HepG2 (cell line): Measurements from ENCODE around the gene NKAIN2. TPM values are rescaled to one million over a fixed set of nuclear protein-coding genes. Genes with fewer than 3 reads are reported as not detected.

Experiments
- ATAC-seq: fragments of 200-7000 bp; cut with Tn5 transposase; 3 replicates; pipeline ENCODE4 v1.9.1; 2020; ENCODE audit warnings: mild to moderate bottlenecking, moderate library complexity
- BruUV-seq: library from RNA; stranded (reverse); fragments of 400-500 nt; replicated peaks from 2 replicates; lab custom pipeline; 2021; lab: Mats Ljungman, UMichigan
- CTCF ChIA-PET: fragments of 300-600 bp; formaldehyde crosslinking; extraction: SDS; loops from one replicate; lab custom pipeline; 2021; ENCODE audit warnings: low total read pairs, inconsistent platforms, low intra/inter-chr PET ratio; lab: Yijun Ruan, JAX
- POLR2A ChIA-PET: fragments of 350-600 bp; sonication (Branson Sonifier 250); formaldehyde crosslinking; loops from one replicate; lab custom pipeline; 2020; ENCODE audit warnings: antibody characterized with exemption, inconsistent platforms; lab: Yijun Ruan, JAX
- DNase-seq: peaks from one replicate; pipeline ENCODE4 v3.0.0-alpha.2; 2015; ENCODE audit warnings: low spot score
- FAIRE-seq: peaks from 3 replicates; lab custom pipeline; 2011; peaks lifted over from hg19 to GRCh38; lab: Jason Lieb, UNC
- H2AFZ ChIP-seq: one replicate; pipeline ENCODE4 v1.6.1; 2011; ENCODE audit warnings: low read length, inconsistent platforms
- H3K27ac ChIP-seq: fragments of 300-600 bp; 3 replicates; pipeline ENCODE4 v1.8.0; 2011; ENCODE audit warnings: mixed run types, mild to moderate bottlenecking, mixed read lengths, low read length, inconsistent platforms; ENCODE audit not compliant: insufficient read depth; ENCODE audit errors: extremely low read length
- H3K27me3 ChIP-seq, 2 experiments: fragments of 200-600 bp in 1 of 2; 2 replicates in 1 of 2; 3 replicates in 1 of 2; pipeline versions ENCODE4 v1.6.0 to v1.8.0; 2011; ENCODE audit warnings: low read length in 2 of 2, mild to moderate bottlenecking in 2 of 2, moderate library complexity in 2 of 2, inconsistent platforms in 1 of 2; ENCODE audit not compliant: insufficient read depth in 2 of 2, control insufficient read depth in 1 of 2
- H3K36me3 ChIP-seq, 2 experiments: fragments of 200-600 bp in 1 of 2; replicated peaks in 1 of 2; 2 replicates in 1 of 2; 3 replicates in 1 of 2; pipeline versions ENCODE4 v1.5.1 to v1.8.0; 2011; ENCODE audit warnings: low read length in 2 of 2, inconsistent platforms in 1 of 2; ENCODE audit not compliant: insufficient read depth in 2 of 2, control insufficient read depth in 1 of 2
- H3K4me1 ChIP-seq: 2 replicates; pipeline ENCODE4 v1.5.1; 2012; ENCODE audit warnings: low read length, inconsistent platforms; ENCODE audit not compliant: insufficient read depth
- H3K4me2 ChIP-seq: 2 replicates; pipeline ENCODE4 v1.6.0; 2011; ENCODE audit warnings: low read depth, low read length, inconsistent platforms
- H3K4me3 ChIP-seq, 3 experiments: fragments of 200-600 bp in 1 of 3; sonication (generic), shearing (Covaris generic) in 1 of 3; replicated peaks in 1 of 3; 2 replicates each; pipeline ENCODE4 v1.5.1; 2011 to 2016; ENCODE audit warnings: low read length in 3 of 3, inconsistent platforms in 2 of 3, low read depth in 2 of 3, mild to moderate bottlenecking in 2 of 3, control low read depth in 1 of 3, mixed read lengths in 1 of 3; ENCODE audit not compliant: insufficient read depth in 1 of 3
- H3K79me2 ChIP-seq: one replicate; pipeline ENCODE4 v1.6.1; 2011; ENCODE audit warnings: low read length, inconsistent platforms; ENCODE audit not compliant: insufficient read depth
- H3K9ac ChIP-seq: 2 replicates; pipeline ENCODE4 v1.6.0; 2011; ENCODE audit warnings: mild to moderate bottlenecking, low read depth, low read length, inconsistent platforms; ENCODE audit not compliant: insufficient read depth
- H3K9me3 ChIP-seq: 2 replicates; pipeline ENCODE4 v1.5.1; 2012; ENCODE audit warnings: mild to moderate bottlenecking, low read length
- H4K20me1 ChIP-seq: 2 replicates; pipeline ENCODE4 v1.6.0; 2011; ENCODE audit warnings: inconsistent platforms, mild to moderate bottlenecking, low read length, moderate library complexity; ENCODE audit not compliant: insufficient read depth
- FLYWCH1 ChIP-seq: sonication (generic); formaldehyde crosslinking; IDR thresholded peaks from 2 replicates; pipeline ENCODE4 v1.8.1; 2023; ENCODE audit warnings: mild to moderate bottlenecking, missing genetic modification reagents
- FOXA1 ChIP-seq, 2 experiments: fragments of 450-650 bp in 1 of 2; sonication (generic) in 1 of 2; formaldehyde crosslinking in 1 of 2; IDR thresholded peaks; 2 replicates each; pipeline versions ENCODE4 v1.4.0 to v1.6.1; 2016 to 2020; ENCODE audit warnings: missing genetic modification reagents in 1 of 2
- PAWR ChIP-seq: sonication (generic); formaldehyde crosslinking; IDR thresholded peaks from 2 replicates; pipeline ENCODE4 v1.4.0; 2020; ENCODE audit warnings: missing genetic modification reagents, mild to moderate bottlenecking, borderline replicate concordance
- REPIN1 ChIP-seq: sonication (generic); formaldehyde crosslinking; IDR thresholded peaks from 2 replicates; pipeline ENCODE4 v1.8.0; 2022; ENCODE audit warnings: missing genetic modification reagents, low read depth, mild to moderate bottlenecking, borderline replicate concordance
- SAP130 ChIP-seq: IDR thresholded peaks from 2 replicates; pipeline ENCODE4 v1.6.1; 2016; ENCODE audit warnings: low read depth
- SOX6 ChIP-seq, 2 experiments: fragments of 450-650 bp in 1 of 2; sonication (generic) in 1 of 2; formaldehyde crosslinking in 1 of 2; IDR thresholded peaks; 2 replicates each; pipeline versions ENCODE4 v1.4.0 to v1.6.1; 2017 to 2020; ENCODE audit warnings: antibody characterized with exemption in 1 of 2, mild to moderate bottlenecking in 1 of 2, missing genetic modification reagents in 1 of 2
- ZKSCAN5 ChIP-seq: sonication (generic); formaldehyde crosslinking; IDR thresholded peaks from 2 replicates; pipeline ENCODE4 v1.5.1; 2020; ENCODE audit warnings: mild to moderate bottlenecking, missing genetic modification reagents
- ZNF205 ChIP-seq: IDR thresholded peaks from 2 replicates; pipeline ENCODE4 v1.6.1; 2018; ENCODE audit warnings: missing biosample characterization, missing genetic modification reagents
- ZNF251 ChIP-seq: sonication (generic); formaldehyde crosslinking; IDR thresholded peaks from 2 replicates; pipeline ENCODE4 v1.9.0; 2021; ENCODE audit warnings: mild to moderate bottlenecking, missing genetic modification reagents
- WGBS: methylation state at CpG from one replicate; pipeline ENCODE4 v1.1.6; 2017; ENCODE audit warnings: low lambda C conversion rate; 5-methylcytosine and 5-hydroxymethylcytosine counted together
- in situ Hi-C: cut with HindIII; loops from 2 replicates; pipeline ENCODE4 v1.10.0; 2017; ENCODE audit warnings: low pct_unique_long_range_greater_than_20kb; ENCODE audit not compliant: extremely low pct_ligation_motif_present
- intact Hi-C: fragments of 100-400 bp; cut with micrococcal nuclease; formaldehyde crosslinking; loops from one replicate; pipeline ENCODE4 v1.10.0; 2022; ENCODE audit not compliant: unreplicated experiment
- polyA plus RNA-seq, 8 experiments: library from polyadenylated mRNA; depleted of rRNA in 3 of 8; stranded (reverse) in 7 of 8; unstranded in 1 of 8; fragments of >200 nt; fragmentation: Illumina TruSeq in 4 of 8; extraction: Trizol in 4 of 8; gene quantifications; 2 replicates each; pipeline versions ENCODE4 v1.2.1 to v1.2.3, GENCODE V29; 2011 to 2016; ENCODE audit warnings: low read depth in 4 of 8, missing spikeins in 1 of 8, mixed read lengths in 1 of 8; ENCODE audit not compliant: insufficient read depth in 1 of 8
- total RNA-seq, 5 experiments: library from RNA; depleted of rRNA; stranded (reverse); fragments of >200 nt; fragmentation: Illumina TruSeq; extraction: Trizol; gene quantifications; 2 replicates each; pipeline ENCODE4 v1.2.3, GENCODE V29; 2016; ENCODE audit warnings: low read depth in 1 of 5
- TF ChIP-seq, protein P1 (sequence below): sonication (generic); formaldehyde crosslinking; IDR thresholded peaks from 2 replicates; pipeline ENCODE4 v1.8.0; 2022; ENCODE audit warnings: low read depth, missing genetic modification reagents

Gene NKAIN2
- total and polyA plus RNA-seq, 2 of the 13 experiments (the other 11 are each of a cell fraction or from before 2014, with no cell fraction given) = not detected

DNA sequence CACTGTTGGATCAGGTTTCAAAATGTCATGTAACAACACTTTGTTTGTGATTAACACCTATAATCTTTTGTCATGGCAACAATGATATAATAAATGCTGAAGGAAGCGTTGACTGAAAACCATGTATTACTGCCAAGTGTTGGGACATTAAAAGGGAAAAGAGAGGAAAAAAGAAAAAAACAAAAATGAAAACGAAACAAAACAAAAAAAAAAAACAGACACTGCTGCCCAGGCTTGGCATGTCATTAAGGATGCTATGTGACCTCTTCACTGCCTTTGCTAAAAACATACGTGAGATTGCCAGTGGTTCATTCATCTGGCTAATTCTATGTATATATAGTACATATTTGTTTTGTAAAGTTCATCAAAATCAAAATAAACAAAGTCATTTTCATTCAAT is 641.9 kb downstream of the NKAIN2 start:
- H3K79me2 ChIP-seq = no peaks in the 10 kb centered on the region
- in situ Hi-C loops = no loop called here
- H3K9me3 ChIP-seq = no peaks in the 10 kb centered on the region
- H3K4me1 ChIP-seq = no peaks in the 10 kb centered on the region
- ChIA-PET CTCF (no interaction called here), POLR2A (no interaction called here)
- ATAC-seq = no peak
- H3K4me3 ChIP-seq = no peak overlapping the region
- FAIRE-seq = no peak
- no peaks in the 10 kb centered on the region for H3K27me3 ChIP-seq
- no peaks in the 10 kb centered on the region for H4K20me1 ChIP-seq
- H2AFZ ChIP-seq = no peak overlapping the region
- no peaks in the 10 kb centered on the region for H3K36me3 ChIP-seq
- intact Hi-C loops = no loop called here
- WGBS = under 1% methylated on average over 3 of the region's 3 CpGs
- H3K9ac ChIP-seq = no peak overlapping the region
- DNase-seq = no peak
- no peak overlapping the region for H3K27ac ChIP-seq
- TF ChIP-seq, protein P1, sequence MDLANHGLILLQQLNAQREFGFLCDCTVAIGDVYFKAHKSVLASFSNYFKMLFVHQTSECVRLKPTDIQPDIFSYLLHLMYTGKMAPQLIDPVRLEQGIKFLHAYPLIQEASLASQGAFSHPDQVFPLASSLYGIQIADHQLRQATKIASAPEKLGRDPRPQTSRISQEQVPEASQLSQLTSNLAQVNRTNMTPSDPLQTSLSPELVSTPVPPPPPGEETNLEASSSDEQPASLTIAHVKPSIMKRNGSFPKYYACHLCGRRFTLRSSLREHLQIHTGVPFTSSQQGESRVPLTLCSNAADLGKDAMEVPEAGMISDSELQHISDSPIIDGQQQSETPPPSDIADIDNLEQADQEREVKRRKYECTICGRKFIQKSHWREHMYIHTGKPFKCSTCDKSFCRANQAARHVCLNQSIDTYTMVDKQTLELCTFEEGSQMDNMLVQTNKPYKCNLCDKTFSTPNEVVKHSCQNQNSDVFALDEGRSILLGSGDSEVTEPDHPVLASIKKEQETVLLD (CRISPR knock-in tag) = no peak
- no TSS peak for BruUV-seq
- H3K4me2 ChIP-seq = no peak overlapping the region

DNA sequence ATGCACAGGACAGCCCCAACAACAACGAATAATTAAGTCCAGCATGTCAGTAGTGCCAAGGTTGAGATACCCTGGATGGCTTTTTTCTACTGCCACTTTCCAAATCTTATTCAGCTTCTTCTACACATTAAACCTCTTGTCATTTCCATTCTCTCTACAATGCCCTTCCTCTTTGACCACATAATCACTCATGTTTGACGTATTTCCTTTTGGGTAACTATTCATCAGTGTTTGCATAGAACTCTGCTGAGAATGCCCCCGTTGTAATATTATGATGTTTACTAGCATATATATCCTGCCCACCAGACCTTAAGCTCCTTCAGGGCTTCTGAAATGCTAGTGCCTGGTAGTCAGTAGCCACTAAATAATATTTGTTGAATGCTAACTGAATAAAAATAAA is 643.3 kb downstream of the NKAIN2 start:
- Histone ChIP-seq H3K27me3 (no peaks in the 10 kb centered on the region), H3K79me2 (no peaks in the 10 kb centered on the region), H3K4me1 (no peaks in the 10 kb centered on the region), H3K27ac (no peak overlapping the region), H3K36me3 (no peaks in the 10 kb centered on the region), H3K4me2 (no peak overlapping the region), H3K4me3 (no peak overlapping the region), H3K9me3 (no peaks in the 10 kb centered on the region), H2AFZ (no peak overlapping the region), H4K20me1 (no peaks in the 10 kb centered on the region), H3K9ac (no peak overlapping the region)
- no peak for TF ChIP-seq PAWR (CRISPR knock-in tag)
- TF ChIP-seq SOX6 (IDR thresholded peaks at IDR 0.05) = no peak
- TF ChIP-seq SOX6 (CRISPR knock-in tag; IDR thresholded peaks at IDR 0.05) = no peak
- no peak for TF ChIP-seq ZKSCAN5
- no peak for TF ChIP-seq SAP130
- TF ChIP-seq ZNF205 (CRISPR knock-in tag) = no peak
- no peak for TF ChIP-seq REPIN1 (CRISPR knock-in tag)
- no peak for TF ChIP-seq FOXA1 (IDR thresholded peaks at IDR 0.05)
- no peak for TF ChIP-seq FOXA1 (CRISPR knock-in tag; IDR thresholded peaks at IDR 0.05)
- TF ChIP-seq FLYWCH1 (CRISPR knock-in tag) = no peak
- no peak for TF ChIP-seq ZNF251 (CRISPR knock-in tag)
- FAIRE-seq = no peak
- intact Hi-C loops = no loop called here
- BruUV-seq = no TSS peak
- CTCF ChIA-PET = no interaction called here
- POLR2A ChIA-PET = no interaction called here
- no peak for DNase-seq
- 14% methylated on average over 3 of the region's 3 CpGs for WGBS
- no peak for ATAC-seq
- in situ Hi-C loops = no loop called here
